HG03196 (cell line): ENCODE results near the gene TIA1.

Source experiments
- ATAC-seq: cut with Tn5 transposase; IDR thresholded peaks from one replicate; pipeline ENCODE4 v1.9.1; 2021; ENCODE audit not compliant: unreplicated experiment

TIA1 gene

DNA sequence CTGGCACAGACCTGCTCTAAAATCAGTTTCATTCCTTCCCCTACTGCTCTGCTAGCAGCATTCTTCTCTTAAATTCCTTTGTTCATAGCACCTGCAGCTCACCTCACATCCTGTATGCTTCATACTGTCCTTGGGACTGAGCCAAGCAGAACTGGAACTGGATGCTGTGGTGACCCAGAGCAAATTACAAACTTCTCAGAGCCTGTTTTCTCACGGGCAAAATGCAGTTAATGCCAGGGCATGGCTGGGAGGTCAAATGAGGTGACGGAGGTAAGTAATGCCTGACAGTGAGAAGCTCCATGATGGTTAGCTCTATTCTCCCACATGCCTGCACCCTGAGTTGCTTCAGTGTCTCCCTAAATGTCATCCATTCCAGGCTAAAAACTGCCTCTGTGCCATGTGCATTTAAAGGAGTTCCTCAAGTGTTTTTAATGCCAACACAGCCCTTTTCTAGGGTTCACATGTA lies 87.3 kb downstream of the TIA1 start:
- ATAC-seq, result no peak

DNA sequence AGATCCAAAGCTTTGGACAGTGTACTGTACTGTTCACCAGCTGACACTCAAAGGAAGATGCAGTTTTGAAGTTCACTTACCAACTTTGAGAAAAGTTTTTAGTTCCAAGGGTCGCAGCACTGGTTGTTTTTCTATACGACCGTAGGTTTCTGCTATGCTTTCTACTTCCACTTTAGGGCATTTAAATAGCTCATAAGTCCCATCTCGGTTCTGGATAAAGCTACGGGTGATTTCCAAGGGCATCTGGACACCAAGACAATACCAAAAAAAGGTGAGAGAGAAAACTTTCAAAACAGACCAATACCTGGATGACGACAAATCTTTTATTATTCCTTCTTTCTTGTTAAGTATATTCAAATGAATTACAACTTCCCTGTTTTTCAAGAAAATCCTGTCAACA lies 87.9 kb downstream of the TIA1 start:
- no peak for ATAC-seq
